ENCODE measurements around the gene ATP1A1. TPM values are rescaled to one million over a fixed set of nuclear protein-coding genes. Genes with fewer than 3 reads are reported as not detected.

The ATP1A1 gene
- total RNA-seq, 1 experiment from 2014 or later, result 239 TPM

DNA sequence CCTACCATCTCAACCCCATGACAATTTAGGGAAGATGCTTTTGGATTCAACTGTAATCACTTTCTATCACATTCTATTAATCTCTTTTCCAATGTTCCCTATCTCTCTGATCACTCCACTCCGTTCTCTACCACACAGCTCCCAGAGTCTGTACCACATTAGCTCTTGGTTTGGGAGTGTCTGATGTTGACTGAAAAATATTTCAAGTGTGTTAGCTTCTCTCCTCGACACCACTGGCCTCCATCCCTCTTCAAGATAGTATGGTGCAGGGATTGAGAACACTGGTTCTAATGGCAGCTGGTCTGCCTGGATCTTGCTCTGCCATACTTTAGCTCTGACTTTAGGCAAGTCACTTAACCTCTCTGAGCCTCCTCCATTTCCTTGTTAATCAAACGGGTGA is 39.9 kb downstream of the ATP1A1 start:
- no peak overlapping the region for H3K4me3 Mint-ChIP-seq
- H4K5ac ChIP-seq (ENCODE audit: insufficient read length, low read depth, low read length), result no peak overlapping the region
- H3K18ac ChIP-seq (ENCODE audit: insufficient read length, low read depth, low read length), result no peak overlapping the region
- no peak overlapping the region for H2BK15ac ChIP-seq (ENCODE audit: low read depth, low read length)
- H2BK20ac ChIP-seq (ENCODE audit: low read depth, low read length, poor library complexity, severe bottlenecking), result no peak overlapping the region
- H3K4me1 Mint-ChIP-seq, result peaks cover 23% of the 10 kb centered on the region in 2 experiments
- H2BK12ac ChIP-seq (ENCODE audit: insufficient read length, low read depth, low read length), result no peak overlapping the region
- H3K27me3 ChIP-seq (ENCODE audit: insufficient read depth, low read length), result no peaks in the 10 kb centered on the region
- H3K4me2 ChIP-seq (ENCODE audit: insufficient read depth, insufficient read length, low read length), result no peak overlapping the region
- no peaks in the 10 kb centered on the region for H3K9me3 Mint-ChIP-seq
- no peak overlapping the region for H3K4ac ChIP-seq (ENCODE audit: low read depth, low read length)
- no peak overlapping the region for H2AK5ac ChIP-seq (ENCODE audit: insufficient read length, low read length)
- H3K9ac ChIP-seq (ENCODE audit: extremely low read depth, insufficient read length, low read length), result no peak overlapping the region
- no peak overlapping the region for H3T11ph ChIP-seq (ENCODE audit: low read length)
- H2BK5ac ChIP-seq (ENCODE audit: insufficient read length, low read length), result no peak overlapping the region
- no peak overlapping the region for H4K91ac ChIP-seq (ENCODE audit: insufficient read length, low read depth, low read length)
- H3K23me2 ChIP-seq (ENCODE audit: insufficient read length, low read depth, low read length, poor library complexity, severe bottlenecking), result no peaks in the 10 kb centered on the region
- DNase-seq, result no peak
- no peaks in the 10 kb centered on the region for H3K27me3 Mint-ChIP-seq (ENCODE audit: low read depth)
- H2BK120ac ChIP-seq (ENCODE audit: low read depth, low read length, poor library complexity, severe bottlenecking), result no peak overlapping the region
- H3K36me3 Mint-ChIP-seq (ENCODE audit: insufficient read depth in 1 of 3, low read depth in 3 of 3), result peaks cover 0 to 5% (median under 1%) of the 10 kb centered on the region in 3 experiments; a peak in 3 of 7 replicates
- H3K56ac ChIP-seq (ENCODE audit: insufficient read length, low read depth, low read length), result no peak overlapping the region
- no peaks in the 10 kb centered on the region for H3K9me3 ChIP-seq (ENCODE audit: control insufficient read depth, low read depth, low read length)
- no peaks in the 10 kb centered on the region for H3K79me2 ChIP-seq (ENCODE audit: insufficient read depth, low read length)
- H4K8ac ChIP-seq (replicated peaks; ENCODE audit: insufficient read length, low read depth, low read length), result no peak overlapping the region
- no peak overlapping the region for H2AFZ ChIP-seq (ENCODE audit: low read length)
- no peaks in the 10 kb centered on the region for H4K20me1 ChIP-seq (ENCODE audit: control insufficient read depth, insufficient read depth, insufficient read length)
- H3K4me1 ChIP-seq (ENCODE audit: insufficient read depth, low read length), result no peaks in the 10 kb centered on the region
- WGBS (ENCODE audit: extremely low coverage, insufficient read length, low lambda C conversion rate), result no CpG with 5 or more reads among the region's 3 CpGs
- H3K79me1 ChIP-seq (ENCODE audit: insufficient read depth, low read depth, low read length, poor library complexity, severe bottlenecking), result no peaks in the 10 kb centered on the region
- H3K27ac Mint-ChIP-seq, result peak overlapping the region in 1 of 3 experiments; percentile 75; a peak in 1 of 7 replicates
- no peak overlapping the region for H3K23ac ChIP-seq (ENCODE audit: insufficient read length, low read depth, low read length)
- TF ChIP-seq, protein P1, sequence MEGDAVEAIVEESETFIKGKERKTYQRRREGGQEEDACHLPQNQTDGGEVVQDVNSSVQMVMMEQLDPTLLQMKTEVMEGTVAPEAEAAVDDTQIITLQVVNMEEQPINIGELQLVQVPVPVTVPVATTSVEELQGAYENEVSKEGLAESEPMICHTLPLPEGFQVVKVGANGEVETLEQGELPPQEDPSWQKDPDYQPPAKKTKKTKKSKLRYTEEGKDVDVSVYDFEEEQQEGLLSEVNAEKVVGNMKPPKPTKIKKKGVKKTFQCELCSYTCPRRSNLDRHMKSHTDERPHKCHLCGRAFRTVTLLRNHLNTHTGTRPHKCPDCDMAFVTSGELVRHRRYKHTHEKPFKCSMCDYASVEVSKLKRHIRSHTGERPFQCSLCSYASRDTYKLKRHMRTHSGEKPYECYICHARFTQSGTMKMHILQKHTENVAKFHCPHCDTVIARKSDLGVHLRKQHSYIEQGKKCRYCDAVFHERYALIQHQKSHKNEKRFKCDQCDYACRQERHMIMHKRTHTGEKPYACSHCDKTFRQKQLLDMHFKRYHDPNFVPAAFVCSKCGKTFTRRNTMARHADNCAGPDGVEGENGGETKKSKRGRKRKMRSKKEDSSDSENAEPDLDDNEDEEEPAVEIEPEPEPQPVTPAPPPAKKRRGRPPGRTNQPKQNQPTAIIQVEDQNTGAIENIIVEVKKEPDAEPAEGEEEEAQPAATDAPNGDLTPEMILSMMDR (conservative IDR thresholded peaks at IDR 0.05), result no peak
- H3K14ac ChIP-seq (ENCODE audit: insufficient read depth, low read length), result no peak overlapping the region
- no peak overlapping the region for H3K27ac ChIP-seq (ENCODE audit: insufficient read length, low read depth, low read length)

Data from H9 (cell line).